Neuronal stem cell (in vitro differentiated cells): ENCODE results near the gene MYLIP.

ENCODE experiments used
- DNase-seq: peaks from one replicate; pipeline ENCODE4 v3.0.0-alpha.2; 2013; ENCODE audit warnings: low spot score
- H2AFZ ChIP-seq: one replicate; pipeline ENCODE4 v1.6.1; 2013; ENCODE audit warnings: mild to moderate bottlenecking, low read length, inconsistent platforms
- H2AK5ac ChIP-seq: 2 replicates; pipeline ENCODE4 v1.6.1; 2013; ENCODE audit warnings: low read depth, mild to moderate bottlenecking, inconsistent platforms, low read length, moderate library complexity, mixed read lengths
- H2BK120ac ChIP-seq: 2 replicates; pipeline ENCODE4 v1.6.1; 2013; ENCODE audit warnings: low read depth, mild to moderate bottlenecking, inconsistent platforms, low read length, moderate library complexity, mixed read lengths
- H2BK12ac ChIP-seq: one replicate; pipeline ENCODE4 v1.6.1; 2013; ENCODE audit warnings: low read length, inconsistent platforms
- H2BK15ac ChIP-seq: 2 replicates; pipeline ENCODE4 v1.6.1; 2013; ENCODE audit warnings: mild to moderate bottlenecking, low read length, inconsistent platforms, mixed read lengths
- H2BK5ac ChIP-seq: one replicate; pipeline ENCODE4 v1.6.1; 2013; ENCODE audit warnings: inconsistent platforms, mild to moderate bottlenecking, low read length, moderate library complexity
- H3K14ac ChIP-seq: one replicate; pipeline ENCODE4 v1.6.1; 2013; ENCODE audit warnings: low read length, inconsistent platforms
- H3K18ac ChIP-seq: 2 replicates; pipeline ENCODE4 v1.6.1; 2013; ENCODE audit warnings: low read length, inconsistent platforms
- H3K23ac ChIP-seq: 2 replicates; pipeline ENCODE4 v1.6.1; 2013; ENCODE audit warnings: low read depth, mild to moderate bottlenecking, mixed read lengths, low read length, inconsistent platforms; ENCODE audit not compliant: poor library complexity
- H3K27ac ChIP-seq: replicated peaks from 3 replicates; pipeline ENCODE4 v1.5.1; 2013; ENCODE audit warnings: low read length, inconsistent platforms
- H3K27me3 ChIP-seq, 3 experiments: 2 replicates each; pipeline ENCODE4 v1.6.1; 2013; ENCODE audit warnings: low read length in 3 of 3, mild to moderate bottlenecking in 2 of 3, inconsistent platforms in 1 of 3, low read depth in 1 of 3, mixed read lengths in 1 of 3, moderate library complexity in 1 of 3; ENCODE audit not compliant: control insufficient read depth in 3 of 3, insufficient read depth in 3 of 3
- H3K36me3 ChIP-seq, 2 donors: replicated peaks in 1 of 2; 2 replicates each; pipeline ENCODE4 v1.6.1; 2013; ENCODE audit warnings: low read length in 2 of 2; ENCODE audit not compliant: control insufficient read depth in 2 of 2, insufficient read depth in 2 of 2
- H3K4ac ChIP-seq: 2 replicates; pipeline ENCODE4 v1.6.1; 2013; ENCODE audit warnings: inconsistent platforms, mild to moderate bottlenecking, low read length, moderate library complexity
- H3K4me1 ChIP-seq, 2 donors: 1 replicate in 1 of 2; 2 replicates in 1 of 2; pipeline ENCODE4 v1.6.1; 2013; ENCODE audit warnings: low read length in 2 of 2, low read depth in 1 of 2; ENCODE audit not compliant: control insufficient read depth in 2 of 2, insufficient read depth in 1 of 2
- H3K4me2 ChIP-seq: one replicate; pipeline ENCODE4 v1.6.1; 2013; ENCODE audit warnings: mild to moderate bottlenecking, low read length, inconsistent platforms; ENCODE audit not compliant: insufficient read depth, poor library complexity, severe bottlenecking
- H3K4me3 ChIP-seq, 2 donors: 2 replicates each; pipeline ENCODE4 v1.5.1; 2013; ENCODE audit warnings: low read length in 2 of 2, mild to moderate bottlenecking in 2 of 2, inconsistent platforms in 1 of 2, moderate library complexity in 1 of 2
- H3K79me1 ChIP-seq: one replicate; pipeline ENCODE4 v1.6.1; 2013; ENCODE audit warnings: low read depth, mild to moderate bottlenecking, inconsistent platforms, low read length, moderate library complexity
- H3K9ac ChIP-seq: one replicate; pipeline ENCODE4 v1.6.1; 2013; ENCODE audit warnings: mild to moderate bottlenecking, low read depth, low read length, inconsistent platforms; ENCODE audit not compliant: poor library complexity
- H3K9me3 ChIP-seq, 2 donors: replicated peaks in 1 of 2; 2 replicates each; pipeline versions ENCODE3 to v1.6.1; 2013; ENCODE audit warnings: low read length in 2 of 2, mild to moderate bottlenecking in 2 of 2, inconsistent platforms in 1 of 2, low read depth in 1 of 2, mixed read lengths in 1 of 2, moderate library complexity in 1 of 2; ENCODE audit not compliant: control insufficient read depth in 2 of 2, insufficient read depth in 1 of 2
- H4K8ac ChIP-seq: one replicate; pipeline ENCODE4 v1.6.1; 2013; ENCODE audit warnings: low read depth, mild to moderate bottlenecking, inconsistent platforms, low read length, moderate library complexity
- H4K91ac ChIP-seq: one replicate; pipeline ENCODE4 v1.6.1; 2013; ENCODE audit warnings: low read length, low read depth, mild to moderate bottlenecking, inconsistent platforms; ENCODE audit not compliant: poor library complexity
- WGBS, 2 donors: extraction: QIAGEN DNeasy Blood & Tissue Kit; methylation state at CpG; one replicate each; pipeline ENCODE4 v1.1.7; 2013; ENCODE audit warnings: missing lambda C conversion rate in 2 of 2, mixed read lengths in 1 of 2; ENCODE audit not compliant: insufficient read length in 2 of 2, insufficient replicate concordance in 1 of 2; ENCODE audit errors: extremely low coverage in 2 of 2; 5-methylcytosine and 5-hydroxymethylcytosine counted together

Gene MYLIP

GRCh38 chr6:16089232-16090062, 39.4 kb upstream of the MYLIP start:
- DNase-seq, result no peak
- H2BK120ac ChIP-seq, result no peak overlapping the region
- WGBS, 2 donors, result no CpG with 5 or more reads among the region's 6 CpGs

GRCh38 chr6:16090452-16090851, 38.4 kb upstream of the MYLIP start:
- H3K18ac ChIP-seq, result no peak overlapping the region
- H3K79me1 ChIP-seq, result no peaks in the 10 kb centered on the region
- DNase-seq, result no peak
- no peak overlapping the region for H3K4me2 ChIP-seq
- H3K14ac ChIP-seq, result no peak overlapping the region
- no peaks in the 10 kb centered on the region for H3K36me3 ChIP-seq
- H3K27ac ChIP-seq, result no peak overlapping the region
- H4K91ac ChIP-seq, result no peak overlapping the region
- H2AFZ ChIP-seq, result no peak overlapping the region
- no peak overlapping the region for H2BK12ac ChIP-seq
- no peaks in the 10 kb centered on the region for H3K4me1 ChIP-seq
- no peak overlapping the region for H2BK15ac ChIP-seq
- no peak overlapping the region for H2BK5ac ChIP-seq
- peaks cover 0 to 5% (median 0%) of the 10 kb centered on the region in 3 experiments for H3K27me3 ChIP-seq
- no peak overlapping the region for H3K4me3 ChIP-seq
- no peak overlapping the region for H2AK5ac ChIP-seq
- no peak overlapping the region for H4K8ac ChIP-seq
- no peak overlapping the region for H2BK120ac ChIP-seq
- no peak overlapping the region for H3K4ac ChIP-seq
- no CpG with 5 or more reads among the region's 1 CpG for WGBS, 2 donors
- H3K23ac ChIP-seq, result no peak overlapping the region
- H3K9ac ChIP-seq, result no peak overlapping the region
- no peaks in the 10 kb centered on the region for H3K9me3 ChIP-seq

More at GRCh38 chr6:16089232-16090062, 39.4 kb upstream of the MYLIP start:
- Histone ChIP-seq H2BK12ac (no peak overlapping the region), H3K27me3 (no peaks in the 10 kb centered on the region), H2BK15ac (no peak overlapping the region), H3K9ac (no peak overlapping the region), H4K91ac (no peak overlapping the region), H3K4me2 (no peak overlapping the region), H2AFZ (no peak overlapping the region), H3K9me3 (no peaks in the 10 kb centered on the region), H3K4me1 (no peaks in the 10 kb centered on the region), H3K18ac (no peak overlapping the region), H3K79me1 (no peaks in the 10 kb centered on the region), H3K27ac (no peak overlapping the region), H3K23ac (no peak overlapping the region), H3K4ac (no peak overlapping the region), H3K36me3 (no peaks in the 10 kb centered on the region), H2BK5ac (no peak overlapping the region), H3K4me3 (no peak overlapping the region), H3K14ac (no peak overlapping the region), H2AK5ac (no peak overlapping the region), H4K8ac (no peak overlapping the region)

GRCh38 chr6:16090920-16091319, 38.0 kb upstream of the MYLIP start:
- H2BK12ac ChIP-seq, result no peak overlapping the region
- H4K91ac ChIP-seq, result no peak overlapping the region
- H3K9me3 ChIP-seq, result no peaks in the 10 kb centered on the region
- no peak overlapping the region for H2AFZ ChIP-seq
- no peak overlapping the region for H3K14ac ChIP-seq
- DNase-seq, result no peak
- H2BK120ac ChIP-seq, result no peak overlapping the region
- no peak overlapping the region for H3K27ac ChIP-seq
- H3K23ac ChIP-seq, result no peak overlapping the region
- H3K79me1 ChIP-seq, result no peaks in the 10 kb centered on the region
- H3K18ac ChIP-seq, result no peak overlapping the region
- H4K8ac ChIP-seq, result no peak overlapping the region
- no CpG with 5 or more reads among the region's 1 CpG for WGBS, 2 donors
- peaks cover 0 to 5% (median 0%) of the 10 kb centered on the region in 3 experiments for H3K27me3 ChIP-seq
- no peak overlapping the region for H2BK15ac ChIP-seq
- no peak overlapping the region for H3K4ac ChIP-seq
- no peak overlapping the region for H2BK5ac ChIP-seq
- no peak overlapping the region for H3K4me2 ChIP-seq
- H3K4me1 ChIP-seq, result no peaks in the 10 kb centered on the region
- no peak overlapping the region for H3K4me3 ChIP-seq
- no peaks in the 10 kb centered on the region for H3K36me3 ChIP-seq
- H3K9ac ChIP-seq, result no peak overlapping the region
- H2AK5ac ChIP-seq, result no peak overlapping the region

- Histone ChIP-seq H3K79me1 (no peaks in the 10 kb centered on the region), H3K18ac (no peak overlapping the region), H2BK15ac (no peak overlapping the region), H2AFZ (no peak overlapping the region), H3K4me3 (no peak overlapping the region), H3K4ac (no peak overlapping the region), H2BK12ac (no peak overlapping the region), H3K4me2 (no peak overlapping the region), H4K8ac (no peak overlapping the region), H2AK5ac (no peak overlapping the region), H2BK5ac (no peak overlapping the region), H3K4me1 (no peaks in the 10 kb centered on the region), H3K36me3 (no peaks in the 10 kb centered on the region), H3K23ac (no peak overlapping the region), H3K9me3 (no peaks in the 10 kb centered on the region), H2BK120ac (no peak overlapping the region), H4K91ac (no peak overlapping the region), H3K27me3 (peaks cover 0 to 5% (median 0%) of the 10 kb centered on the region in 3 experiments), H3K14ac (no peak overlapping the region), H3K9ac (no peak overlapping the region), H3K27ac (no peak overlapping the region)
- no peak for DNase-seq
- whole genome bisulfite sequencing, 2 donors, result no CpG with 5 or more reads among the region's 4 CpGs
These were observed 36.7 kb upstream of the MYLIP start for GRCh38 chr6:16092140-16092539.
